ENCODE results near the gene DOCK11.
"Not testable (repeated sequence)": the region's sequence is repeated elsewhere in the genome, so short reads cannot be mapped to it uniquely, and the experiment has no call there.

The DOCK11 gene

DNA sequence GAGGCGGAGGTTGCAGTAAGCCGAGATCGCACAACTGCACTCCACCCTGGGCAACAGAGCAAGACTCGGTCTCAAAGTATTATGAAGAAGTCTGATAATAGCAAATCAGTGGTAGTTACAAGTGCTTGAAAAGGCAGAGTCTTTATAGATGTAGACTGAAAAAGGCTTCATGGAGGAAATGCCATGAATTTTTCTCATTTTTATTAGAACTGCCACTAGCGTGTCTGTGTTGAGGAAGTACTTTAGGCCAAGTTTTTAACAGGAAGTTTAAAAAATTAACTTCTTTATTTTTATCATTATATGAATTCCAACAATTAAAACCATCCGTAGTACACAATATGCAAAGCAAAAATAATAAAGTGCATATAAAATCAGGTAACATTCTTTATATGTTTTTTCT lies 199.0 kb downstream of the DOCK11 start:
- DNase-seq (ENCODE audit: low read depth) = no peak

DNA sequence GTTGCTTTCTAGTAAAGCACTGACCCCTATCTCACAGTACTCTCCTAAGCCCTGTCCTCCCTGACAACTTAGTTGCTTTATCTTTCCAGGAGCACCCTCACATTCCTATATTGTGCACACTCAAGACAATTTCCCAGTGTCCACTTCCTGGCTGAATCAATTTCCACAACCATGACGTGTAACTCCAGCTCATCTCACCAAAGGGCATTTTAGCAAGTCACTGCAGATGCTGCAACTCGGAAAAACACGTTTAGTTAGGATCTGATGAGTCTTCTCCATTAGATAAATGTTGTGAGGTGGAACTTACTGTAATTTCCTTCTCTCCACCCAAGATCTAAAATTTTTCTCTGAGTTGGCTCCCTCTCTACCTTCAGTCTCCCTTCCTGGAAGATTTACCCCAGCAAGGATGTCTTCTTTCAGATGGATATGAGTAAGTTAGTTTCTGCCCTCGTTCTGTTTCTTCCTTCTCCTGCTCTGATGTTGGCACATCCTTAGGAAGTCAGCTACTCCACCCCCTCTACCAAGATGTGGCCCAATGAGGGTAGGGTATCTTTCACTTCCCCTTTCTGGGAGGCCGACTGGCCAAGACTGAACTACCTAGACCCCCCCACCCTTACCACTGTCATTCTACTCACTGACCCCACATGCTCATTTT lies 203.0 kb downstream of the DOCK11 start:
- DNase-seq (ENCODE audit: low read depth) = no peak

GRCh38 chrX:118702741-118703140 lies 207.1 kb downstream of the DOCK11 start:
- no peak for DNase-seq (ENCODE audit: low read depth)

DNA sequence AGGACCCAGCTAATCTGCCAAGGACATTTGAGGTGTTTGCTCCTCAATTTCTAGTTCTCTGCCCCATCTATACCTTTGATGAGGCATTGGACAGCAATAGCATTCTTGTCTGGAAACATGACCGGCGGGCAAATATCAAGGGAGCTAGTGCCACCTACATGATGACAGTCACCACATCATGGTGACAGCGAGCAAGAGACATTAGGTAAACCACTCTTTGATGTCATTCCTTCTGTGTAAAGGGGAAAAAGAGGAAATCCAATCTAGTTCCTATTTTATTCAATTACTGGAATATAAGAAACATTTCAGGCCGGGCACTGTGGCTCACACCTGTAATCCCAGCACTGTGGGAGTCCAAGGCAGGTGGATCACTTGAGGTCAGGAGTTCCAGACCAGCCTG lies 211.1 kb downstream of the DOCK11 start:
- no peak for DNase-seq (ENCODE audit: low read depth)

GRCh38 chrX:118714521-118714920 lies 218.9 kb downstream of the DOCK11 start:
- DNase-seq (ENCODE audit: low read depth) = no peak

DNA sequence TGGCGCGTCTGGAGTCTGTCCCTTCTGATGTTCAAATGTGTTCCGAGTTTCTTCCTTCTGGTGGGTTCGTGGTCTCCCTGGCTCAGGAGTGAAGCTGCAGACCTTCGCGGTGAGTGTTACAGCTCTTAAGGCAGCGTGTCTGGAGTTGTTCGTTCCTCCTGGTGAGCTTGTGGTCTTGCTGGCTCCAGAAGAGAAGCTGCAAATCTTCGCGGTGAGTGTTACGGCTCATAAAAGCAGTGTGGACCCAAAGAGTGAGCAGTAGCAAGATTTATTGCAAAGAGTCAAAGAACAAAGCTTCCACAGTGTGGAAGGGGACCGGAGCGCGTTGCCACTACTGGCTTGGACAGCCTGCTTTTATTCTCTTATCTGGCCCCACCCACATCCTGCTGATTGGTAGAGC lies 220.3 kb downstream of the DOCK11 start:
- DNase-seq (ENCODE audit: low read depth) = not testable (repeated sequence)

- DNase-seq (ENCODE audit: low read depth) = not testable (repeated sequence)
Measured at GRCh38 chrX:118716833-118717232, 221.2 kb downstream of the DOCK11 start.

GRCh38 chrX:118717678-118718391 lies 222.2 kb downstream of the DOCK11 start:
- no peak for DNase-seq (ENCODE audit: low read depth)

DNA sequence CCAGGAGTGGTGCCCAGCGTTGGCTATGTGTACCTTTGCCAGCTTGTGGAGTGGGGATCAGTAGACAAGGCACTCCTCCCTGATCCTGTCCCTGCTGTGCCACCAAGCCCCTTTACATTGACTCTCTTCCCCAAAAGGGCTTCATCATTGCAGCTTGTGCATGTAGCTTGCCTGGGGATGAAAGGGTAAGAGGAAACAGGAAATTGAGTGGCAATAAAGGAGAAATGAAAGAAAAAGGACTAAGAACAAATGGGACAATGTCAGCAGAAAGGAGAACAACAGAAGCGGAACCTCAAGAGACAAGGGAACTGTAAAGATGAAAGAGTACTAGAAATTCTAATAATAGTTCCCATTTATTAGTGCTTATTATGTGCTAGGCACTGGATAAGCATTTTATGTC lies 223.1 kb downstream of the DOCK11 start:
- DNase-seq (ENCODE audit: low read depth) = no peak

GRCh38 chrX:118720058-118720707 lies 224.6 kb downstream of the DOCK11 start:
- DNase-seq (ENCODE audit: low read depth) = no peak

GRCh38 chrX:118723376-118723775 lies 227.8 kb downstream of the DOCK11 start:
- no peak for DNase-seq (ENCODE audit: low read depth)

DNA sequence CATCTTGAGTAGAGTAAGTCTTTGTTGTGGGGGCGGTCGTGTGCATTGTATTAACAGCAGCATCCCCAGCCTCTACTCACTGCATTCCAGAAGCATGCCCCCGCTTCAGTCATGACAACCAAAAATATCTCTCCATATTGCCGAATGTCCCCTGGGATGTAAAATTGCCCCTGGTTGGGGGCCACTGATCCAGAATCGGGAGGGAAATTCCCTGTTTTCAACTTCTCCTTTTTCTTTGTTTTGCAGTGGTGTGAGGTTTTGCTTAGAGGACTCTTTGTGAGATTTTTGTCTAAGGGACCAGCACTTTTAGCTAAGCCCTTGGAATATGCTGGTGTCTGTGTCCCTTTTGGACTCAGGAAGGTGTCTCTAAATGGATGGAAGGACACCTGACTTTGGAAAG lies 228.8 kb downstream of the DOCK11 start:
- no peak for DNase-seq (ENCODE audit: low read depth)

DNA sequence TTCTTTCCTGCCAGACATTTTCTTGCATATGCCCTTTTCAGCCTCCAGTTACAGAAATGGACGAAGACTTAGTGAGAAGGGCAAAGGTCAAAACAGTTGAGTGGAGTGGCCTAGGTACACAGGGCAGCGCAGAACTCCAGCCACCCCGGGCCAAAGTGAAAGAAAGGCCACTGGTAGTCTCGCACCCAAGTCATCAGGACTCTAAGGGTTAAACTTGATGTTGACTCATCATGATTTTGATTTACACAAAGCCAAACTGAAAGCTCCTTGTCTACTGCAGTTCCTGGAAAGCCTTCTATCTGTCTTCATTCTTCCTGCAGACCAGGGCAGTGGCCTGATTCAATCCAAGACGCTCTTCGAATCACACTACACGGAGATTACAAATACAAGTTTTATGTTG lies 229.2 kb downstream of the DOCK11 start:
- no peak for DNase-seq (ENCODE audit: low read depth)

DNA sequence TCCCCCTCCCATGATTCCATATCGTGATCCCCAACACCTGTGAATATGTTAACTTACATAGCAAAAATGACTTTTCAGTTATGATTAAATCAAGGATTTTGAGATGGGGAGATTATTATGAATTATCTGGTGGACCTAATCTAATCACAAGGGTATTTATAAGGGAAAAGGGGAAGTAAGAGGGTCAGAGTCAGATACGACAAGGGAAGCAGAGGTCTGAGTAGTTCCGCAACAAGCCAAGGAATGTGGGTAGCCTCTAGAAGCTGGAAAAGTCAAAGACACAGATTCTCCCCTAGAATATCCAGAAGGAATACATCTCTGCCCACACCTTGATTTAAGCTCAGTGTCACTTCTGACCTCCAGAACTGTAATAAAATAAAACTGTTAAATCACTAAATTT lies 230.8 kb downstream of the DOCK11 start:
- no peak for DNase-seq (ENCODE audit: low read depth)

DNA sequence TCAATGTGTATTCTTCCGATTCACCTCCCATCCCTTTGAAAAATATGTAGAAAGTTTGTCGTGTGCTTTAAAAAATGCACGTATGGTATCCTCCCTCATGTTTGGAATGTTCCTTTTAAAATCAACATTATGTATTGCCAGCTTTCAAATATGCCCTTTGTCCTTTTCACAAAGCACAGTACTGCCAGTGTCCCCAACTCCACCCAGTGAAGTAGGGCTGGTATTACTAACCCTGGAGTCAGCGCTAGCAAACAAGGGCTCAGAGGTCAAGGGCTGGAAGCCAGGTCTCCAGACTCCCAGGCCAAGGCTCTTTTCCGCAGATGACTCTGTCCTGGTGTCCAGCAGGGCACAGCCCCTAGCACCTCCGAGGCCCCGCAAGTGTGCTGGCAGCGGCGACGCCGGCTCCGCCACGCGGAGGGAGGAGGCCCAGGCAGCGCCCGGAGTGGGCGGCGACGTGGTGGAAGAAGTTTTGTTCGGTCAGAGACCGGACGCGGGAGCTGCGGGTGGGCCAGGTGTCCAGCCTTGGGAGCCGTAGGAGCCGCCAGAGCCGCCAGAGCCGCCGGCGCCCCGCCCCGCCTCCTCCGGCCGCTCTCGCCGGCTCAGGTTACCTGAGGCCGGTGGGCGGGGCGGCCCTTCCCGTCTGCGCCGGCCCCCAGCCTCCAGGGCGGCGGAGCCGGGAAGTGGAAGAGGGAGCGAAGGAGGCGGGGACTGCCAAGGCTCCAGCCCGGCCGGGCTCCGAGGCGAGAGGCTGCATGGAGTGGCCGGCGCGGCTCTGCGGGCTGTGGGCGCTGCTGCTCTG lies 231.5 kb downstream of the DOCK11 start, which contains the start of gene IL13RA1:
IL13RA1 (plus strand) TSS at position 720 of the 799 bp plus-strand sequence; CDS start at position 753, 33 bp downstream.
- no peak for DNase-seq (ENCODE audit: low read depth)

DNA sequence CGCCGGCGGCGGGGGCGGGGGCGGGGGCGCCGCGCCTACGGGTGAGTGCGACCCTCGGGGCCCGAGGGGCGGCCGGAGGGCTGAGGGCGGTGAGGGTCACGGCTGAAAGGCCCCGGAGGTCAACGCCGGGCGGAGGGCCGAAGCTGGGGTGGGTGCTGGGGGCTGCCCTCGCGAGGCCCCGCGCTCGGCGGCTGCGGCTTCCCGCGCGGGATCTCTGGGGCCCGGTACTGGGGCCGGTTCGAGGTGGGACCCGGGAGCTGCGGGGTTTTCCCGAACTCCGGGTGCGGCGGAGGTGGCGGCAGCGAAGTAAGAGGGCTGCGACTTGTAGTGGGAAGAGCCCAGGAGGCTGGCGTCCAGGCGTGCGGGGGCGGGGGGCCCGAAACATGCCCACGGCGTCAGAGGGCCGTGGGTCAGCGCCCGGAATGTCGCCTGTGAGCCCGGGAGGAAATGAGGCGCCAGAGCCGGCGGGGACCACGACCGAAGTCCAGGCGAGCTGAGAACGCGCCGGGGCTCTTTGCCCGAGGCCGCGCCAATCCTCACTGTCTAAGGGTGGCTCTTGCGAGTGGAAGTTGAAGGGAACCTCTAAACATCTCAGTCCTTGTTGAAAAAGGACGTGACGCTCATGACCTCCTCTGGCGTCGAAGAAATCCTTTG lies 232.2 kb downstream of the DOCK11 start:
- no peak for DNase-seq (ENCODE audit: low read depth)

GRCh38 chrX:118729042-118729652 lies 233.5 kb downstream of the DOCK11 start:
- no peak for DNase-seq (ENCODE audit: low read depth)

GRCh38 chrX:118730500-118731247 lies 235.1 kb downstream of the DOCK11 start:
- no peak for DNase-seq (ENCODE audit: low read depth)

DNA sequence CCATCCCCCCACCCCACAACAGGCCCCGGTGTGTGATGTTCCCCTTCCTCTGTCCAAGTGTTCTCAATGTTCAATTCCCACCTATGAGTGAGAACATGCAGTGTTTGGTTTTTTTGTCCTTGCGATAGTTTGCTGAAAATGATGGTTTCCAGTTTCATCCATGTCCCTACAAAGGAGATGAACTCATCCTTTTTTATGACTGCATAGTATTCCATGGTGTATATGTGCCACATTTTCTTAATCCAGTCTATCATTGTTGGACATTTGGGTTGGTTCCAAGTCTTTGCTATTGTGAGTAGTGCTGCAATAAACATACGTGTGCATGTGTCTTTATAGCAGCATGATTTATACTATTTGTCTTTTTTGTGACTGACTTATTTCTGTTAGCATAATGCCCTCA lies 236.9 kb downstream of the DOCK11 start:
- not testable (repeated sequence) for DNase-seq (ENCODE audit: low read depth)

DNA sequence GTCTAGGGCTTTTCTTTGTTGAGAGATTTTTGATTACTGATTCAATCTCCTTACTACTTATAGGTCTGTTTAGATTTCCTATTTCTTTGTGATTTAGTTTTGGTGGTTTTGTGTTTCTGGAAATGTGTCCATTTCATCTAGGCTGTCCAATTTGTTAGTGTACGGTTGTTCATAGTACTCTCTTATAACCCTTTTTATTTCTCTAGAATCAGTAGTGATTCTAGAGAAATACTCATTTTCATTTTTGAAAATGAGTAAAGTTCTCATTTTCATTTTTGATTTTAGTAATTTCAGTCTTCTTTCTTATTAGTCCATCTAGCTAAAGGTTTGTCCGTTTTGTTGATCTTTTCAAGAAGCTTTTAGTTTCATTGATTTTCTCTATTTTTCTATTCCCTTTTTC lies 239.3 kb downstream of the DOCK11 start:
- no peak for DNase-seq (ENCODE audit: low read depth)
